HG03432 (cell line): ENCODE measurements around the gene B4GALT2.

Experiments
- ATAC-seq: cut with Tn5 transposase; IDR thresholded peaks from one replicate; pipeline ENCODE4 v1.9.1; 2021; ENCODE audit warnings: mild to moderate bottlenecking, moderate library complexity; ENCODE audit not compliant: unreplicated experiment

The B4GALT2 gene

DNA sequence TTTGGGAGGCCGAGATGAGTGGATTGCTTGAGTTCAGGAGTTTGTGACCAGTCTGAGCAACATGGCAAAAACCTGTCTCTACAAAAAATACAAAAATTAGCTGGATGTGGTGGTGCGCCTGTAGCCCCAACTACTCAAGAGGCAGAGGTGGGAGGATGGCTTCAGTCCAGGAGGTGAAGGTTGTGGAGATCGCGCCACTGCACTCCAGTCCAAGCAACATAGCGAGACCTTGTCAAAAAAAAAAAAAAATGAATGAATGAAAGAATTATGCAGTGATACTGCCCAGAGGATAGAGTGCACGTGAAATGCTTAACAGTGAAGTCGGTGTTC, 9.6 kb upstream of the B4GALT2 start:
- no peak for ATAC-seq

DNA sequence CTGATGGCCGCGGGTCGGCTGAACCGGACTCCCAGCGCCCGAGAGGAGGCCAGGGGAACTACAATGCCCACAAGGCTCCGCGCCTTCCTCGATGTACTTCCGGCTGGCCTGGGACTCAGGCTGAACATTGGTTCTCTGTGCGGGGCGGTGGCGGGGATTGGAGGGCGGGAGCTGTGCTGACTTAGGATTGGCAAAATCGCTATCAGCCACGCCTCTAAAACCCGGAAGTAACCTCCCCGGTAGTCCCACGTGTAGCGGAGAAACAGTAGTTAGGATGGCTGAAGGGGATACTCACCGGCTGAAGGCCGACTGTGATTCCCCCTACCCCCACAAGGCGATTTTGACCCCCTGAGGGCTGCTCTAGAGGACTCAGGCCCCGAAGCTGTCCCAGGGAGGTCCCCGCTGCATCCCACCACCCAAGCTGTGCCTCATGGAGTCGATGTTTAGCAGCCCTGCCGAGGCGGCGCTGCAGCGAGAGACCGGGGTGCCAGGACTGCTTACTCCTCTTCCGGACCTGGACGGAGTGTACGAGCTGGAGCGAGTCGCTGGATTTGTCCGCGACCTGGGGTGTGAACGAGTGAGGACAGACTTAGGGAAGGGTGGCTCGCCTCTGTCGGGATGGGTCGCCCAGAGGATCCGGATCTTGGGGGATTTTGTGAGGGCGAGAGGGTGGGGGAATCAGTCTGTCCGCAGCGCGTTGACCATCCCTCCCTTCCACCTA, 9.1 kb upstream of the B4GALT2 start, which contains the start of gene DPH2:
Gene DPH2 (plus strand): TSS at position 265 of the 721 bp plus-strand sequence. CDS start 166 bp downstream, at position 431.
- peak; percentile 72 for ATAC-seq

DNA sequence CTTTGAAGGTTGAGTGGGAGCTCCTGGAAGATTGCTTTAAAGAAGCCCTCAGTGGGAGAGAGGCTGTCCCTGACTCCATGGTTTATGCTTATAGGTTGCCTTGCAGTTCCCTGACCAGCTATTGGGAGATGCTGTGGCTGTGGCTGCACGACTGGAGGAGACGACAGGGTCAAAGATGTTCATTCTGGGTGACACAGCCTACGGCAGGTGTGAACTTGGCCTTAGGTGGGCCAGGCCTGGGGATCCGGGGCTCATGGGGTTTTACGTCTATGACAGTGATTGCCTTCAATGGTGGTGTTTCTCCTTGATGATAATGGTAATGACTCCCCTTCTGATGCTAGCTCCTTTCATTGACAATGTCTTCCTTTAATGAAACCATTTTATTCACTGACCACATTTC, 8.5 kb upstream of the B4GALT2 start:
- no peak for ATAC-seq

DNA sequence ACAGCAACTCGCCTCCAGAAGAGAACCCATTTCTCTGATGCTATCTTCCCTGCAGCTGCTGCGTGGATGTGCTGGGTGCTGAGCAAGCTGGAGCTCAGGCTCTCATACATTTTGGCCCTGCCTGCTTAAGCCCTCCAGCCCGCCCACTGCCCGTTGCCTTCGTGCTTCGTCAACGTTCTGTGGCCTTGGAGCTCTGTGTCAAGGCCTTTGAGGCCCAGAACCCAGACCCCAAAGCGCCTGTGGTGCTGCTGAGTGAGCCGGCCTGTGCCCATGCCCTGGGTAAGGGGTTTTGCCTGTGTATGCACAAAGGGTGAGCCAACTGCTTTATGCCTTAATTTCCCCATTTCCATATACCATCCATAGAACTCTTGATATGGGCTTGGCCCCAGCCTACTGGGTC, 8.1 kb upstream of the B4GALT2 start:
- ATAC-seq, result no peak

DNA sequence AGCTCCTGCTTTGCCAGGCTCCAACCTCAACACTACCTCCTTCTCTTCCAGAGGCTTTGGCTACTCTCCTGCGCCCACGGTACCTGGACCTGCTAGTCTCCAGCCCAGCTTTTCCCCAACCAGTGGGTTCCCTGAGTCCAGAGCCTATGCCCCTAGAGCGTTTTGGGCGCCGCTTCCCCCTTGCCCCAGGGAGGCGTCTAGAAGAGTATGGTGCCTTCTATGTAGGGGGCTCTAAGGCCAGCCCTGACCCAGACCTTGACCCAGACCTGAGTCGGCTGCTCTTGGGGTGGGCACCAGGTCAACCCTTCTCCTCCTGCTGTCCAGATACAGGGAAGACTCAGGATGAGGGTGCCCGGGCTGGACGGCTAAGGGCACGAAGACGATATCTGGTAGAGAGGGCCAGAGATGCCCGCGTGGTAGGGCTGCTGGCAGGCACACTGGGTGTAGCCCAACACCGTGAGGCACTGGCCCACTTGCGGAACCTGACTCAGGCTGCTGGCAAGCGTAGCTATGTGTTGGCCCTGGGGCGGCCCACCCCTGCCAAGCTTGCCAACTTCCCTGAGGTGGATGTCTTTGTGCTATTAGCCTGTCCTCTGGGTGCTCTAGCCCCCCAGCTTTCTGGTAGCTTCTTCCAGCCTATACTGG, 7.6 kb upstream of the B4GALT2 start:
- ATAC-seq, result no peak

DNA sequence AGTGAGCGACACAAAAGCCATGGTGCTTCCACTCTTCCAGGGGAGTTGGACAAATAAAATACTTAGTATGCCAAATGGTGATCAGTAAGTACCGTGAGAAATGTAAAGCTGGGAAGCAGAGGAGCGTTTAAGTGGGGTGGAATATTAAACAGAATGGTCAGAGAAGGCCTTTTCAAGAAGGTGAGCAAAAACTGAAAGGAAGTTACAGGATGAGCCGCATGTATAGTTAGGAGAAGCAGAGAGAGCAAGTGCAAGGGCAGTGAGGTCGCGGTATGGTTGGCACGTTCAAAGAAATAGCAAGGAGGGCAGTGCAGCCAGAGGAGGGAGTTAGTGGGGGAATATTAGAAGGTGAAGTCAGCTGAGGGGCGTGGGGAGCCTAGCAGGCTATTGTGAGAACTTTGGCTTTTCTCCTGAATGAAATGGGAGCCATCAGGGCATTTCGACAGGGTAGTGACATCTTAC, 5.0 kb upstream of the B4GALT2 start:
- no peak for ATAC-seq

DNA sequence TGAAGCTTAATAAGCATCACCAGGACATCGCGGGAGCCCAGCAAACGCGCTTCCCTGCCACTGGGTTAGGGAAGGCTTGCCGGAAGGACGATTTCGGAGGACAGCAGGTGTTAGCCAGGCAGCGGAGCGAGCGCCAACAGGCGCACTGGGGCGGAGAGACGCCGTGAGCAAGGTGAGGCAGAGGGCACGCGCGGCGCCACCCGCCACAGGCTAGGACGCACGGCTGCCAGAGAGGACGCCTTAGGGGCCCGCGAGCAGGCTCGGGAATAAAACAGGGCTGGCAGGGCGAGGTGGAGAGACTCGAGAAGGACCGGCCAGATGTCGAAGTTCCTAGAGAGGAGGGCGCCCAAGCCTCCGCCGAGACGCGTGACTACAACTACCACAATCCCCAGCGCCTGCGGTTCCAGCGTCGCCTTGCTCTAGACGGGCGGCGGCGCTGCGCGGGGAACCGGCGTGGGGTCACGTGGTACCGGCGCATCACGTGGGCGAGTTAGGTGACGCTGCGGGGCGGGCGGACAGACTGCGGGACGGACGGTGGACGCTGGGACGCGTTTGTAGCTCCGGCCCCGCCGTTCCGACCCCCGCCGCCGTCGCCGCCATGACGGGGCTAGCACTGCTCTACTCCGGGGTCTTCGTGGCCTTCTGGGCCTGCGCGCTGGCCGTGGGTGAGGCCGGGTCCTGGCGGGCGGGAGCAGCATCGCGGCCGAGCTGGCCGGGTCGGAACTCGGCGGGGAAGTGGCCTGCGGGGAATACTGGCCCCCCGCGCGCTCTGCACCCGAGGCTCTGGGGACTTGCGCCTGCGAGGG, 4.4 kb upstream of the B4GALT2 start, which contains the start of gene ATP6V0B:
Gene ATP6V0B (plus strand): TSS at position 518 of the 806 bp plus-strand sequence. CDS start 81 bp downstream, at position 599.
- ATAC-seq, result peak; percentile 76

DNA sequence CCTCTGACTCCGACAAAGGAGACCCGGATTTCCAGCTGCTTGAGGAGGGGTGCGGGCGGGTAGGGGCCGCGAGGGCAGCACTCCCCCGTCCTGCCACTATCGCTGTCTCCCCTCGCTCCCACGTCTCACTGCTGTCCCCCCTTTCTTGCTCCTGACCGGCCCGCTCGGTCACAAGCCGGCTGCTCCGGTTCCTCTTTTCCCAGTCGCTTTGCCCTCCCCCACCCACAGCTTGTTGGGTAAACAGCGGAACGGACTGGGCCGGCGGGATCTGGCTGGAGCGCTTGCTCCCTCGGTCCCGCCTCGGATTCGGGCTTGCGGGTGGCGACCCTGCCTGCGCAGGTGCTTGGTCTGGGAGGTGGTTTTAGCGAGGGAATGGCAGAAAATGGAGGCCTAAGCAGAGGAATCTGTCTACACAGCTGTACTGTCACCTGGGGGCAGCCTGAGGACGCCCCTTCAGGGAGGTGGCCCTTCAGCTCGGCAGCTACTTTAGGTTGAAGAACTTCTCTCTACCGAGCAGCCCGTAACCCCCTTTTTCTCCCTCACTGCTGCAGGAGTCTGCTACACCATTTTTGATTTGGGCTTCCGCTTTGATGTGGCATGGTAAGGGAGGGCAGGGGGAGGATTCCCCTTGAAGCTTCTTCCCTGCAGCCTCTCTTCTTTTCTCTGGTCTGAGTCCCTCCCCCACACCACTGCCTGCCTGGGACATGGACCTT, 3.6 kb upstream of the B4GALT2 start:
- ATAC-seq, result peak; percentile 3

DNA sequence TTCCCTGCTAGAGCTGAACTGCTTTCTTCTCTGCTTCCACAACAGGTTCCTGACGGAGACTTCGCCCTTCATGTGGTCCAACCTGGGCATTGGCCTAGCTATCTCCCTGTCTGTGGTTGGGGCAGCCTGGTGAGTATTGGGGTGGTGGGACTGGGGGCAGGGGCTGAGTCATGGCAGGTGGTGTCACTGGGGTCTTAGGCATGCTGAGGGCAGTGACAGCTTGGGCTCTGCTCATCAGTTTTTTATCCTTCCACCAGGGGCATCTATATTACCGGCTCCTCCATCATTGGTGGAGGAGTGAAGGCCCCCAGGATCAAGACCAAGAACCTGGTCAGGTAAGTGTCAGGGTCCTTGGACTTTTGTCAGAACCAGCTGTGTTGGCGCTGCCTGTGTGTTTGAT, 3.0 kb upstream of the B4GALT2 start:
- ATAC-seq, result no peak

DNA sequence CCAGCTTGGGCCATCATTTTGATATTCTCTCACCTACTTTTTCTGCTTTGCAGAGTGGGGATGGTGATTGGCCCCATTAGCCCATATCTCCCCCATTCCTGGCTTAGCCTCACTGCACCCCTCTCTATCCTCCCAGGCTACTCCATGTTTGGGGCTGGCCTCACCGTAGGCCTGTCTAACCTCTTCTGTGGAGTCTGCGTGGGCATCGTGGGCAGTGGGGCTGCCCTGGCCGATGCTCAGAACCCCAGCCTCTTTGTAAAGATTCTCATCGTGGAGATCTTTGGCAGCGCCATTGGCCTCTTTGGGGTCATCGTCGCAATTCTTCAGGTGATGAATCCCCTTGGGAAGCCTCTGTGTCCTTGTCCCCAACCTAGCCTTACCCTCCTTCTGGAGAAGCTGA, 2.1 kb upstream of the B4GALT2 start:
- no peak for ATAC-seq

DNA sequence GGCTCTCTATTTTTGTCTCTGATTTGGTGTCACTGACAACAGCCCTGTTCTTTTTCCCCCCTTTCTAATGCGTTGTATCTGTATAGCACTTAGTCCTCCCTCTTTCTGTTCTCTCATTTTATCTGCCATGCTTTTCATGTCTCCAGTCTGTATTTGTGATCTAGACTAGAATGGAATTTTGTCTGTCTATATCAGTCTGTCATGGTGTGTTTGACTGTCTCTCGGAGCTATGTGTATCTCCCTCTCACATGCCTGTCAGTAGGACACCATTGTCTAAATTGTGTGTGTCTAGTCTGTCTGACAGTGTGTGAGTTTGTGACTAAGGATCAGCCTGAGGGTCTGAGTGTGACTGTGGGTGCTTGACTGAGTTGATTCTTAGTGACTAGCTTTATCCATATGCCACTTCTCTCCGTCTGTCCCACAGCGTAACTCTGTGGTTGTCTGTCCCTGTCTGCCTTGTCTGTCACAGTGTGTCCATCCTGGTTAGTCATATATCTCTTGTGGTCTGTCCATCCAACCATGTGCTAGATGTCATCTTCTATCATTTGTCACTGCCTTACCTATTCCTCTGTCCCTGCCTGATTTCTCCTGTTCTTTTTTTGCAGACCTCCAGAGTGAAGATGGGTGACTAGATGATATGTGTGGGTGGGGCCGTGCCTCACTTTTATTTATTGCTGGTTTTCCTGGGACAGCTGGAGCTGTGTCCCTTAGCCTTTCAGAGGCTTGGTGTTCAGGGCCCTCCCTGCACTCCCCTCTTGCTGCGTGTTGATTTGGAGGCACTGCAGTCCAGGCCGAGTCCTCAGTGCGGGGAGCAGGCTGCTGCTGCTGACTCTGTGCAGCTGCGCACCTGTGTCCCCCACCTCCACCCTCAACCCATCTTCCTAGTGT, 1.4 kb upstream of the B4GALT2 start:
- ATAC-seq, result no peak

DNA sequence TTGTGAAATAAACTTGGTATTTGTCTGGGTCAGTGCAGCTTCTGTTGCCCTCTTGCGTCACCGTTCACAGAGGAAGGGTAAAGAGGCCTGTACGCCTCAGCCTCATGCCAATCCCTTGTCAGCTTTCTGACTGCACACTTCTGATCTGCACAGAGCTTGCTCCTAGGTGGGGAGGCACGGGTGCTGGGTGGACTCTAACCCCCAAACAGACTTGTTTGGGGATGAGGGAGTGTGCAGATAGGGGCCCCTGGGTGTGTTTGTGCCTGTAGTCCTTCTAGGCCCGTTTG, 803 bp upstream of the B4GALT2 start:
- no peak for ATAC-seq

DNA sequence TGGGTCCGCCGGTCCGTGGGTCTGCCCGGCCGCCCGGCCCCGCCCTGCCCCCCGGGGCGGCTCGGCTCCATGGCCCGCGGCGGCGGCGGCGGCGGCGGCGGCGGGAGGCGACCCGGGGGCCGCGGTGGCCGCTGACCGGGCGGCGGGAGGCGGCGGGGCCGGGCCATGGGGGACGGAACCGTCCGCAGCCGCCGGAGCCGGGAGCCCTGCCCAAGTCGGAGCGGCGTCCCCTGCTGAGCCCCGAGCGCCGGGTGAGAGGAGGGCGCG, 184 bp downstream of the B4GALT2 start:
- no peak for ATAC-seq

DNA sequence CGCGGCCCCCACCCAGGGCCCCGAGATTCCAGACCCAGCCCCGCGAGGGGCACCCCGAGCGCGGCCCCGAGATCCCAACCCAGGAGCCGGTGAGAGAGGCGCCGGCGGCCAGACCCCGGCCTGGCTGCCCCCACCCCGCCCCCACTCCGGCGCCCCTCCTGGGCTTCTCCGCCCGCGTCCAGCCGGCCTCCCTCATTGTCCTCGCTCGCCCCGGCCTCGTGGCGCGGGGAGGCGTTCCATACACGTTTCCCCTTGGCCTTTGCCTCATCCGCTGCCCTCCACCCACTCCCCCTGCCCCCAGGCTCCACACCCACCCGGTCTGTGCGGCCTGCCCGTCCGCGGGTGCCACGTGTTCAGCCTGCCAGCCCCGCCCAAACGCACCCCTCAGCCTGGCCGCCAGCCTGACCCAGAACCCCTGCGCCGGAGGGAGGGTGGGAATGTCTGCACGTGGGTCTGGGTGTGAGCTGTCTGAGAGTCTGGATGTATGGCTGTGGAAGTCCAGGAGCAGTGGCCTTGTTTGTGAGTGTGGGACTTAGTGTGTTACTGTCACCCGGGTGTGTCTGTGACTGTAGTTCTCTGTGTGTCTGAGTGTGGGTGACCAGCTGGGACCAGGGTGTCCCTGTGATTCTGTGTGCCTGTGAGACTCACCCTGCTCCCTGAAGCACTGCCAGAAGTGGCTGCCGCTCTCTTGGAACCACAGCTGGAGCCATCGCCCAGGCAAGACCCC, 681 bp downstream of the B4GALT2 start:
- ATAC-seq, result no peak

DNA sequence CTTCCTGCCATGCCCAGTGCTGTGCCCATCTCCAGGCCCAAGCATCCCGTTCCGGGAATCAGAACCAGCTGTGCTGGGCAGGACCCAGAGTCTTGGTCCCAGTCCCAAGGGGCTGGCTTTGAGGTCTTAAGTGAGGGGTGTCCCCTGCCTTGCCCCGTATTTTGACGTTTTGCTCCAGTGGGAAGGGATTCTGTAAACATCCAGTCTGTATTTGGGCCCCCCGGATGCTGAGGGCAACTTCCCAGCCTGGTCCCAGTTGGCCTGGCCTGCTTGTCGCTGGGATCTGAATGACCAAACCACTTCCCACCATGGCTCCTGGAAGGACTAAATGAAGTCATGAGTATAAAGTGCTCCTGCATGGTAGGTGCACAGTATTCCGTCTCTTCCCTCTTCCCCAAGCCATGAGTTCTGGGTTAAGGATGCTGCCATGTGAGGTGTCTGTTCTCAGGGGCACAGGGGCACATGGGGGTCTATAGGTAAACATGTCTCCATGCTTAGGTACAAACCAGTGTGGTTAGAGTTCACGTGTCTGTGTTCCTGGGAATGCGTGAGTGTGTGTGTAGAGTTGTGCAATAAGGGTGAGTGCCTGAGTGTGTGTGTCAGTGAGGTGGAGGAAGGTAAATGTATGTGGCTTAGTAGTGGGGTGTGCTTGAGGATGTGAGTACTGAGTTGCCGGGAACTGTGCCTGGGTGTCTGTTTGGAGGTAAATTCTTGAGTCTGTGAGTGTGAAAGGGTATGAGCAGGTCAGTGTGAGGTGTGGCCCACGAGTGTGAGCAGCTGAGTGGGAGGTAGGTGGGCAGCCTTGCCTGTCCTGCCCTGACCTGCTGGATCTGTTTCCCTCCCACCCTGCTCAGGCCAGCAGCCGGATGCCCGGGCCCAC, 1.5 kb downstream of the B4GALT2 start:
- ATAC-seq, result no peak

DNA sequence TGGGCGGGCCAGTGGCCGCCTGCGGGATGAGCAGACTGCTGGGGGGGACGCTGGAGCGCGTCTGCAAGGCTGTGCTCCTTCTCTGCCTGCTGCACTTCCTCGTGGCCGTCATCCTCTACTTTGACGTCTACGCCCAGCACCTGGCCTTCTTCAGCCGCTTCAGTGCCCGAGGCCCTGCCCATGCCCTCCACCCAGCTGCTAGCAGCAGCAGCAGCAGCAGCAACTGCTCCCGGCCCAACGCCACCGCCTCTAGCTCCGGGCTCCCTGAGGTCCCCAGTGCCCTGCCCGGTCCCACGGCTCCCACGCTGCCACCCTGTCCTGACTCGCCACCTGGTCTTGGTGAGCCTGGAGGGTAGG, 2.1 kb downstream of the B4GALT2 start:
- ATAC-seq, result no peak

DNA sequence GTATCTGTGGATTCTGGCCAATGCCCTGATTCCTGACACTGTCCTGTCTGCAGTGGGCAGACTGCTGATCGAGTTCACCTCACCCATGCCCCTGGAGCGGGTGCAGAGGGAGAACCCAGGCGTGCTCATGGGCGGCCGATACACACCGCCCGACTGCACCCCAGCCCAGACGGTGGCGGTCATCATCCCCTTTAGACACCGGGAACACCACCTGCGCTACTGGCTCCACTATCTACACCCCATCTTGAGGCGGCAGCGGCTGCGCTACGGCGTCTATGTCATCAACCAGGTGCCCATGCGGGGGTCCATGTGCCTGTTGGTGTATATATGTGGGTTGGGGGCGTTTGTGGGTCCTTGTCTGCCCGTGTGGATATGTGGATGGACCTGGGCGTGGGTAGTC, 2.6 kb downstream of the B4GALT2 start:
- ATAC-seq, result no peak

DNA sequence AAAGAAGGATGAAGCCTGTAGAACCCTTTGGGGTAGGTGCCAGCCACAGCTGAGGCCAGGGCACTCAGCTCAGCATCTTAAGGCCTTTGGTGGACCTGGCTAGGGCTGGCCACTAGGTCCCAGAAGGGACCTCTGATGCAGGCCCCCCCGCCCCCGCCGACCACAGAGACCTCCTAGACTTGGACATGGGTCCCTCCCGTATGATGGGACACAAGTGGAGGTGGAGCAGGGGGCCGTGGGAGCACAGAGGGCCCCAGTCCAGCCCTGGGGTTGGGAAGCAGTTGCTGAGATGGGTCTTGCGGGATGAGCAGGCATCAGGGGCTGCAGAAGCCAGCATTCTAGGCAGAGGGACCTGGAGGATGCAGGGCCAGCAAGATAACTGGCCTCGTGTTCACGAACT, 3.2 kb downstream of the B4GALT2 start:
- no peak for ATAC-seq

DNA sequence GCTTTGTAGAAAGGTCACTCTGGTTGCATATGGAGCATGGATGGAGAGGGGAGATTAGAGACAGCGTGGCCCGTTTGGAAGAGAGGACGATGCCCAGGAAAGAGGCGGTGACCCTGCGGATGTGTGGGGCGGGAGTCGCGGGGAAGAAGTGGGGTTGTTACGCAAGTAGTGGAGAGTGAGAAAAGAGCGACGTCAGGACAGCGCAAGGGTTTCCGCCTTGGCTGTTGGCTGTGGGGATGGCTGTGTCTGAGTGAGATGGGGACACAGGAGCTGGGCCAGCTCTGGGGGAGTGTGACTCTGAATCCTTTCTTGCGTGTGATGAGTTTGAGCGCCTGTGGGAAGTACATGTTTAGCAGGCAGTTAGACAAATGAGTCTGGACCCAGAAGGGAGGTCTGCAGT, 3.8 kb downstream of the B4GALT2 start:
- ATAC-seq, result no peak
